Activated CD4-positive, alpha-beta T cell treated with anti-CD3 and anti-CD28 coated beads, Interleukin-2, amount 50 U/mL, for 4 hours (primary cell): Measurements from ENCODE around the gene OSMR.
"Not testable (repeated sequence)": the region's sequence is repeated elsewhere in the genome, so short reads cannot be mapped to it uniquely, and the experiment has no call there.

Experiments
- DNase-seq, 2 experiments: peaks; one replicate each; pipeline ENCODE4 v3.0.0-alpha.2; 2020

OSMR gene

DNA sequence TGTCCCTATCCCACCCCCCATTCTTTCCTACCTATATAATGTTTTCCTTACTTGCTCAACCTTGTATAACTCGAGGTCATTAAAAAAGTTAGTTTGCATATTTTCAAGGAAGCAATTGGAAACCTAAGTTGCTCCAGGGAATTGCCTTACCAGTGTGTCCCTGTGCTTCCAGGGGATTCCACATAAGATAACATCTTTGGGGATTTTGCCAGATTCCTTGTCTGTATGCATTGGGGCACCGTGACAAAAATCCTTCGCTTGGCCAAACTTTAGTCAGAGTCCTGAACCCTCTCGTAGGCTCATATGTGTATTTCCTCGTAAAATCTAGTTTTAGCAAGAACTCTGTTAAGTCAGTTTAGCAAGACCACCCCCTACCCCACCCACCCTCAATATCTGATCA lies 14.7 kb upstream of the OSMR start:
- DNase-seq: no peak

DNA sequence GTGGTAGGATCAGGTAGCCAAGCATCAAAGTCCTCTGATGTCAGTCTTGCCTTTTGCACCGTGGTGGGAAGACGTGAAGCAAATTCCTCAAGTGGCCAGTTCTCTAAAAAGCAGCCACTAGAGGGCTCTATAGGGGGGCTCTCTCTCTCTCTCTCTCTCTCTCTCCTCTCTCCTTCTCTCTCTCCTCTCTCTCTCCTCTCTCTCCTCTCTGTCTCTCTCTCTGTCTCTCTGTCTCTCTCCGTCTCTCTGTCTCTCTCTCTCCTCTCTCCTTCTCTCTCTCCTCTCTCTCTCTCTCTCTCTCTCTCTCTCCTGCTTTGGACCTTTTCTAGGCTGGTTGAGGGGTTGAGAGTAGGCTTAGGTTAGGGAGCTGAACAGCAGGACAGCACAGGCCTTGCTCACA lies 13.9 kb upstream of the OSMR start:
- no peak for DNase-seq

DNA sequence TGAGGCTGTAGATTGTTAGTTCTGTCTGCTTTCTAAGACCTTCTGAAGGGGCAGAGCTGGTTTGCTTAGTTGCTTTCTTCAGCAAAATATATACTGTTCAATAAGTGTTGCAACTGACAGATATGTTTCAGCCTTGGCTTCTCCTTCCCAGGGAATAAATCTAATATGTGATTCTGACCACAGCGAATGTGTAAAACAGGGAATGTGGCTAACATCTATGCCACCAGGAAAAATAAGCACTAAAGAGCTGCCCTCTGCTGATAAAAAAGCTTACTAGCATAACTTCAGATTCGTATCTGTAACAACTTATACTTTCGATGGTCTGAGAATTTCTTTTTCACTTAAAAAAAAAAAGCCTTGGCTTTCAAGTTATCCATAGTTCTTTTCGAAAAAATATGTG lies 13.0 kb upstream of the OSMR start:
- no peak for DNase-seq

DNA sequence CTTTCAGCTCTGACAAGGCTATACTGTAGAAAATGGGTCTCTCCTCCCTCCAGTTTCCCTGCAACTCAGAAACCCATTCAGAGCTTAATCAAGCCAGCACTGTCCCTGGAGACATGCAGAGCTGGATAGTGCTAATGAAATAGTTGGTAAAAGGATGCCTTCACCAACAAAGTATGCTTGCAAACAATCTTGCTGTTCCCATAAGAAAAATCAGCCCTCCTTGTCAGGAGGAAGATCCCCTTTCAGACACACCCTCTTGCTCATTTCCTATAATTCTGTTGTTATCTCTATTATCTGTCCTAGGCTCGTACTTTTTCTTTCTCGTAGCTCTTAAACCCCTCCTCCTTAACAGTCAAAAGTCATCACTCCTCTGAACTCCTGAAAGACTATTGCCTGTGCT lies 9.9 kb upstream of the OSMR start:
- no peak for DNase-seq

DNA sequence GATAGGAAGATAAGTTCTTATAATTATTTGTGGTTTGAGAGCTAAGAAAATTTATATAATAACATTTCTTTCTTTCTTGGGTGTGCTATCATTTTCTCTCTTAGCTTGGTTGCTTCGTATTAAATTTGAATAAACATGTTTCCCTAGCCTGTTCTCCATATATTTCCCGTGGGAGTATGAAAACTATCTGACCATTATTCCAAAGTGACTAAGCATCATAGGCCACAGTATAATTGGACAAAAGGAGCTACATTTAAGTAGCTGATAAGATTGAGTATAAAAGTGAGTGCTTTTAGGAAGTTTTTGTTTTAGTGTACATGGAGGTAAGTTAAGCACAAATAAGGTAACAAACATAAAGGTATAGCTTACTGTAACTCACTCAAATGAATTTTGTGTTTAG lies 8.4 kb upstream of the OSMR start:
- no peak for DNase-seq

DNA sequence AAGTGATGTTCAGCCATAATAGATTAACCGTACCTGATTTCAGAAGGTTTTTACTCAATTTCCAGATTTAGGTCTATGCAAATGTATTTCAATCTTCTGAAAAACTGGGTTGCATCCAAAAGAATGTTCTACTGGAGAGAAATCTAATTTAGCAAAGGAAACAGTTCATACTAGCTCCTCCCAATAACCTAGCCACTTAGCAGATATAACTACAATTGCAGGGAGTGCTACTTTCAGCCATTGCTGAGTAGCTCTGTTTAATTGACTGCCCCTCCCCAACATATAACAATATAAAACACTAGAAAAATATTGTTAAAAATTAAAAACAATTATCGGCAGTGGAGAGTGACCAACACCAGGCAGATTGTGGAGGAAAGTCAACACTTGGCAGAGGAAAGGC lies 7.9 kb upstream of the OSMR start:
- no peak for DNase-seq

DNA sequence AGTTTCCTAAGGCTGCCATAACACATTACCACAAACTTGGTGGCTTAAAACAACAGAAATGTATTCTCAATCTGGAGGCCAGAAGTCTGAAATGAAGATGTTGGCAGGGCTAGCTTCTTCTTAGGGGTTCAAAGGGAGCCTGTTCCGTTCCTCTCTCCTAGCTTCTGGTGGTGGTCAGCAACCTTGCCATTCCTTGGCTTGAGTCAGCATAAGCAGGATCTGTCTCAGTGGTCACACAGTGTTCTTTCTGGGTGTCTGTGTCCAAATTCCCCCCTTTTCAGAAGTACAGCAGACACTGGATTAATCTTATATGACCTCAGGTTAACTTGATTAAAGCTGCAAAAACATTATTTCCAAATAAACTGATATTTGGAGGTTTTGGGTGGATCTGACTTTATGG lies 2.1 kb upstream of the OSMR start:
- DNase-seq: no peak

DNA sequence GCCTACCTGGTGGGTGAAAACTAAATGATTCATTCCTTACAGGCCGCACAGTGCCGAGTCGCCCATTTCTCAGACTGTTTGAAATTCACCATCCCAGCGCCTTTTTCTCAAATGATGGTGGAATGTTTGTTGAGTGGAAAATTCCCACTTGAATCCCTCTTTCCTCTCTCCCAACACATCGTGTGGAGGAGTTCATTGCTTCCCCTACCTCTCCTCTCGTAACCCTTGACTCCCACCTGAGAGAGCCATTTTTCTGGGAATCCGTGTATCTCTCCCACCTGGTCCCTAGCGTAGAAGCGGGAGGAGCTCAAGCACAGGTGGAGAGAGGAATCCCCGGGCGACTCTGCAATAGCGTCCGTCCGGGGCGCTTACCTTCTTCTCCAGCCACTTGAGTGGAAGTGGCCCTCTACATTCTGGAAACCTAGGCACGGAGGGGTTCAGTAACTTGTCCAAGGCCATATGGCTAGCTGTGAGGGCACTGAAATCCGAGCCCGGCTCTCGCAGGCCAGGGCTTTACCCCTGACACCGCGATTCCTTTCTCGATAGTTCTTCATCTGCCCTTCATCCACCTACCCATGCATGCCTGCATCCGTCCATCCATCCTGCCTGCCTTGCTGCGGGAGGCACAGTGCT lies 683 bp downstream of the OSMR start:
- DNase-seq: no peak

DNA sequence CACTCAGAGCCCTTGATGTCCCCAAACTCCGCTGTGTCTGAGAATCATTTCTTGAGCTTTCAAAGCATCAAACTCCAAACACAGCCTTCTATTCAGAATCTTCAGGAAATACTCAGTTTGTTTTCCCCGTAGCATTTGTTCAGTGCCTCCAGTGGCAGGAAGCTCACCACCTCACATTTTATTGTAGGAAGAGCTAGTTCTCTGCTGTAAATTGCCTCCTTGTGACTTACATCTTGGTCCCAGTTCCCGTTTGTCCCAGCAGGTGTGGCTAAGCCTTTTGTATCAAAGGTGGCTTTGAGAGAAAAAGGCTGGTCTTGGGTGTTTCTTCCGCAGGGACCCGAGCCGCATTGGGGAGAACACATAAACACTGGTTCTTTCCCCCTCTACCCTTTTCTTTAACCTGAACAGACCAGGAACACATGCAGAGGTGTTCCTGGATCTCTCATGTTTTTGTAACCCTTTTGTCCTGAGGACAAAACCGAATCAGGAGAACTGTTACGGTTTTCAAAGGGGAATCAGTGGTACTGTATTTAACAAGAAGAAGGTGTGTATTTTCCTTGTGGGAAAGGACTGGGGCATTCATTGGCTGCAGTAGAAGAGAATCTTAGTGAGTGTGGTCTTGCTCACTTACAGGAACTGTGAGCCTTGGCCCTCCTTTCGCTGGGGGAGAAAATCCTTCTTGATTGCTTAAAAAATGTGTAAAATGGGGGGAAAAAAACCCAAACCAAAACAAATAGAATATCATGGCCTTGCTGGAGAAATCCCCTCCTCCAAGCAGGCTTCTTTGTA lies 1.9 kb downstream of the OSMR start:
- no peak for DNase-seq

DNA sequence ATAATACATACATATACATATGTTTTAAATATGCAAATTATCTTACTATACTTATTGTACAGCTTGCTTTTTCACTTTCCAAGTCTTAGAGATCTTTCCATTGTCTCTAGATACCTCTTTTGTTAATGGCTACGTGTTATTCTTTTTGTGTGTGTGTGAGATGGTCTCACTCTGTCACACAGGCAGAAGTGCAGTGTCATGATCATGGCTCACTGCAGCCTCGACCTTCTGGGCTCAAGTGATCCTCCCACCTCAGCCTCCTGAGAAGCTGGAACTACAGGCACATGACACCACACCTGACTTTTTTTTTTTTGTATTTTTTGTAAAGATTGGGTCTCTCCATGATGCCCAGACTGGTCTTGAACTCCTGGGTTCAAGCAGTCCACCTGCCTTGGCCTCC lies 2.8 kb downstream of the OSMR start:
- DNase-seq: no peak

DNA sequence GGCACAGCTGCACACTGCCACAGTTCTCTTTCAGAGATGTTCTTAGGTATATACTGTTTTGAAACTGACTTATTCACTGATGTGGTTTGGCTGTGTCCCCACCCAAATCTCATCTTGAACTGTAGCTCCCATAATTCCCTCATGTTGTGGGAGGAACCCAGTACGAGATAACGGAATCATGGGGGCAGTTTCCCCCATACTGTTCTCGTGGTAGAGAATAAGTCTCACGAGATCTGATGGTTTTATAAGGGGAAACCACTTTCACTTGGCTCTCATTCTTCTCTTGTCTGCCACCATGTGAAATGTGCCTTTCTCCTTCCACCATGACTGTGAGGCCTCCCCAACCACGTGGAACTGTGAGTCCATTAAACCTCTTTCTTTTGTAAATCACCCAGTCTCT lies 5.8 kb downstream of the OSMR start:
- not testable (repeated sequence) for DNase-seq

DNA sequence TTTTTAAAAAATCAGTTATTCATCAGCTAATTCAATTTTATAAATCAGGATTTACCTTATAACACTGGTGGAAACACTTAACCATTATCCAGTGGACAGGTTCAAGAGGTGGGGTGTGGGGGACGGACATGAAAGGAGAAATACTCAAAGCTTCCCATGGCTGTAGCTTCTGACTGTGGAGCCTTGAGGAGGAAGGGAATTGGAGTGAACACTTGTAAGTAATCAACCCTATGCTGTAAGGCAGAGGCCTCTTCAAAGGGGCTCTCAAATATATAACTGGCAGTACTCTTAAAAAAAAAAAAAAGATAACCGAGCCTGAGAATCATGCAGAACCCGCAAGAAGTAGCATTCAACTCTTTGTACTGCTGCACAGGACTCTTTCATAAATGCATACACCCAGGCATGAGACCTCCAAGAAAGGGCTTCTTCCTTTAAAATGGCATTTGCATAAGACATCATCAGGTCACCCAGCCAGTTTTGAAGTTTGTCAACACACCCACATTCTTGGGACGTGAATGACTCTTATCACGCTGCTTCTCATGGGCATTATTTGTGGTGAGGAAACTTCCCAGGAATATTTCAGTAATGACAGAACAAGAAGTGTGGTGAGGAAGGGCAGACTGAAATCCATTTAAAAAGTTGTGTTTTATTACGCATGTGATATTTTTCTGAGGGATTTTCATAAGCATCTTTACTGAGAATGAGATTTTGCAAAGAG lies 8.1 kb downstream of the OSMR start:
- DNase-seq: no peak

DNA sequence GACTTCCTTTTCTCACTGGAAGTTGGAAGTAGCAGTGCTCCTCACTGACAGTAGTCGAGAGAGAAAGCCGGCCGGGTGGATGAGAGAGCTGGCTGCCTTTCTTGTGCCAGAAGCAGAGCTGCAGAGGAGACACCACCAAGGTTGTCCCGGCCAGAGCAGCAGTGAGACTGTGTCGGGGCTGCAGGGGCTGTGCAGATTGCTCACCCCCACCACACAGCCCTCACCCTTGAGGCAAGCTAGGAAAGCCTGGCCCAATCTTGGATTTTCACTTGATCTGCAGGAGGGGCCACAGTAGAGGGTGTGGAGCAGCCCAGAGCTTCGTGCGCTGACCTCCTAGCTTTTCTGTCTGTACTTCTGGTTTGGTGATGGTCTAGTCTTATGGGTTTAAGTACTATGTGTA lies 9.1 kb downstream of the OSMR start:
- no peak for DNase-seq

DNA sequence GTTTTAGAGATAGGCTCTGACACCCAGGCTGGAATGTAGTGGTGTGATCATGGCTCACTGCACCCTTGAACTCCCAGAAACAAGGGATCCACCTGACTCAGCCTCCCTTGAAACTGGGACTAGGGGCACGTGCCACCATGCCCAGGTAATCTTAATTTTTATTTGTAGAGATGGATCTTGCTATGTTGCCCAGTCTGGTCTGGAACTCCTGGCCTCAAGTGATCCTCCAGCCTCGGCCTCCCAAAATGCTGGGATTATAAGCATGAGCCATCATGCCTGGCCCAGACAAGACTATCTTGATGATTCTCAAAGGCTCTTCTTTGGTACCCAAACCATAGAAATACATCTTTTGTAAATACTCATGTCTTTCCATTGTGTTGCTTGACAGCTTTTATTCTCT lies 10.8 kb downstream of the OSMR start:
- DNase-seq: no peak

DNA sequence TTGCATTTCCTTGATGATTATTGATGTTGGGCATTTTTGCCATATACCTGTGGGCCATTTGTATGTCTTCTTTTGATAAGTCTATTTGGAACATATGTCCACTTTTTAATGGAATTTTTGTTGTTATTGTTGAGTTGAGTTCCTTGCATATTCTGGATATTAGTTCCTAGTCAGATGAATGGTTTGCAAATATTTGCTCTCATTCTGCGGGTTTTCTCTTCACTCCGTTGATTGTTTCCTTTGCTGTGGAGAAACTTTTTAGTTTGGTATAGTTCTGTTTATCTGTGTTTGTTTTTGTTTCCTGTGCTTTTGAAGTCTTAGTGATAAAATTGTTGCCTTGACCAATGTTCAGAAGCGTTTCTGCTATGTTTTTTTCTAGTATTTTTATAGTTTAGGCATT lies 13.0 kb downstream of the OSMR start:
- no peak for DNase-seq

DNA sequence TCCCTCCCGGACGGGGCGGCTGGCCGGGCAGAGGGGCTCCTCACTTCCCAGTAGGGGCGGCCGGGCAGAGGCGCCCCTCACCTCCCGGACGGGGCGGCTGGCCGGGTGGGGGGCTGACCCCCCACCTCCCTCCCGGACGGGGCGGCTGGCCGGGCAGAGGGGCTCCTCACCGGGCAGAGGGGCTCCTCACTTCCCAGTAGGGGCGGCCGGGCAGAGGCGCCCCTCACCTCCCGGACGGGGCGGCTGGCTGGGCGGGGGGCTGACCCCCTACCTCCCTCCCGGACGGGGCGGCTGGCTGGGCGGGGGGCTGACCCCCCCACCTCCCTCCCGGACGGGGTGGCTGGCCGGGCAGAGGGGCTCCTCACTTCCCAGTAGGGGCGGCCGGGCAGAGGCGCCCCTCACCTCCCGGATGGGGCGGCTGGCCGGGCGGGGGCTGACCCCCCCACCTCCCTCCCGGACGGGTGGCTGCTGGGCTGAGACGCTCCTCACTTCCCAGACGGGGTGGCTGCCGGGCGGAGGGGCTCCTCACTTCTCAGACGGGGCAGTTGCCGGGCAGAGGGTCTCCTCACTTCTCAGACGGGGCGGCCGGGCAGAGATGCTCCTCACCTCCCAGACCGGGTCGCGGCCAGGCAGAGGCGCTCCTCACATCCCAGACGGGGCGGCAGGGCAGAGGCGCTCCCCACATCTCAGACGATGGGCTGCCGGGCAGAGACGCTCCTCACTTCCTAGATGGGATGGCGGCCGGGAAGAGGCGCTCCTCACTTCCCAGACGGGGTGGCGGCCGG lies 16.4 kb downstream of the OSMR start:
- not testable (repeated sequence) for DNase-seq

DNA sequence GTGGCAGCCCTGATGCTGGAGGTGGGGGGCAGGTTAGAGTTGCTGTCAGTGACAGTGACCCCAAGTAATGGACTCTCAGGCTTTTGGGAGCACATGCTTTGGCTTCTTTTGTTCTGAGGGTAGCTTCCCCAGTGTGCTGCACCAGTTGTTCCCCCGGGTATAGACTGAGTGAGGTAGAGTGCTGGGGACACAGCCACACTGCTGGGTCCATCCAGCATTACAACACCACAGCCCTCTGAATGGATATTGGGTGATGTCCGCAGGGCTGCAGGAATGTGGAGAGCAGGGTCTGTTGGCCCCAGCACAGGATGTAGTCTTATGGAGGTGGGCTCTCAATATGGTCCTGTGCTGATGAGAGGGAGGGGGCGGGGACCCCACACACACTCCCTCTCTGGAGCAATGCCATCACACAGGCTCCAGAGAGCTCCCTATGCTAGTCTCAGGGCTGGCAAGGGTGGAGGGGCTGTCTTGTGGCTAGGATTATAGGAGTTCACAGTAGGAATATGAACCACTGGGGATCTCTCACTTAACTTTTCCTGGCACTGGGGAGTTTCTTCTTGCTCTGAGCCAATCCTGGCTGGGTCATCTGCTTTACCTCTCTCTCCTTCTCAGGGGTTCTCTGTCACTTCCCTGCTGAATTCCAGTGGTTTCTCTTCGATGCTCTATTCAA lies 20.7 kb downstream of the OSMR start:
- DNase-seq: no peak

DNA sequence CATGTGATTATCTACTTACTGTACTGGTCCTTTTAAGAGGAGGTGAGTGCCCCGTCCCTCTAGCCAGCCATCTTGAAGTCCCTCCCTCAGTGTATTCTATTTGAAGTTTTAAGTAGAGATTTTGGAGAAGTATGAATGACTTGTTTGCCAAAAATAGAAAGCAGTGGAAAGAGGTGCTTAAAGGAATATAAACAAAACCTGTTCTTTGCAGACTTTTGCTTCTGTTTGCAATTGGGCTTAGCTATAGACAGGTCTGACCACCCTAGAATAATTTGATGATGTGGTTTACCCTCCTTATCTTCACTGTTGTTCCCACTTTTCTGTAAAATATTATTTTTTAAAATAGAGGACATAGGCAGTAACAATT lies 21.2 kb downstream of the OSMR start:
- DNase-seq: no peak

DNA sequence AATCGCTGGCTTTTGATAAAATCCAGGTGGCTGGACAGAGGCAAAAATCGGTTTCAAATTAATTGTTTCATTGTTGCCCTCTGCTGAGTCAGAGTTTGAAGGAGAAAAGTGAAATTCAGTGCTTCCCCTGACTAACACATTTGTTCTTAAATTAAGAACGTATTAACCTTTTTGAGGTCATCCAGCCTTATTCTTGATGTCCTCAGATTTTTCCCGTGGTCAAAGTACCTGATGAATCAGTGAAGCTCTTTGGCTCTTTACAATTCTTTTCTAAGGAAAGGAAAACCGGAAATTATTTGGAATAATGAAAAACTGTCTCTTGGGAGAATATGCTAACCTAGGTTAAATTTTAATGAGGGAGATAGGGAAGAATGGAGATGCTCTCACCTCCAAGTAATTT lies 21.6 kb downstream of the OSMR start:
- no peak for DNase-seq

DNA sequence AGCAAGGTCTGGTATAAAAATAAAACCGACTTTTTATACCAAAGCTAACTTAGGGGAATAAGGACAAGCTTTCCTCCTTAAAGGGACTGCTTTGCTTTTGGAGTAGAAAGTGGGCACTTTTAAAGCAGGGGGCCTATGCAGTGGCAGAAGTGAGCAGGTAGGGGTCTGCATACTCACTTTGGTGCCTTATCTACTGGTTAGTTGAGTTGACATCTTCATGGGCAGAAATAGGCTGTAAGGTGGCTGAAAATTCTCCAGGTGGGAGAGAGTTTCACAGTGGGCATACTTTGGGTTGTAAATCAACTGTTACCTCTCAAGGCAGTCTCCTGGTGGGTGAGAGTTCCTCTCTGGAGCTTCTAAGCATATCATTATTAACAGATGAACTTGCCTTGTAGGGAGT lies 24.8 kb downstream of the OSMR start:
- no peak for DNase-seq

DNA sequence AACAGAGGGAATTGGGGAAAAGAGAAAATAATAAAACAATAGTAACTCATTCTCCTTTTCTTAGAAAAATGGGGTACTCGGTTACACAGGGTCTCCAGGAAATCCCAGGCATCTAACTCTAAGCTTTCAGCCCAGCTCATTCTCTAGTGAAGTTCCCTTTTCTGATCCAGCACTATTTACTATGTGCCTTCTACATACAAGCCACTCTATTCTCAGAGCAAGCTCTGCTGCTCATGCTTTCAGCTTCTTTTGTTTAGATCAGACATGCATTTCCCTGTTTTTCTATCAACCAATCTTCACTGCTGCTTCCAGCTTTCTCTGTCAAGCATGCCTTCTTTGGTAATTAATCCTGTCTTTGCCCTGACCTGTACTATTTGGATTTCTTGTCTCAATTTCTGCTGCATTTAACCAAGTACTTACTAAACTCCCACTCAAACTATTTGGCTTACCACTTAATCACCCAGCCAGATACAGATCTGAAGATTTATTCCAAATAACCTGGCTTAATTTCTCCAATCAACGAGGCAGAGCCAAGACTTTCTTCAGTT lies 25.3 kb downstream of the OSMR start:
- no peak for DNase-seq

DNA sequence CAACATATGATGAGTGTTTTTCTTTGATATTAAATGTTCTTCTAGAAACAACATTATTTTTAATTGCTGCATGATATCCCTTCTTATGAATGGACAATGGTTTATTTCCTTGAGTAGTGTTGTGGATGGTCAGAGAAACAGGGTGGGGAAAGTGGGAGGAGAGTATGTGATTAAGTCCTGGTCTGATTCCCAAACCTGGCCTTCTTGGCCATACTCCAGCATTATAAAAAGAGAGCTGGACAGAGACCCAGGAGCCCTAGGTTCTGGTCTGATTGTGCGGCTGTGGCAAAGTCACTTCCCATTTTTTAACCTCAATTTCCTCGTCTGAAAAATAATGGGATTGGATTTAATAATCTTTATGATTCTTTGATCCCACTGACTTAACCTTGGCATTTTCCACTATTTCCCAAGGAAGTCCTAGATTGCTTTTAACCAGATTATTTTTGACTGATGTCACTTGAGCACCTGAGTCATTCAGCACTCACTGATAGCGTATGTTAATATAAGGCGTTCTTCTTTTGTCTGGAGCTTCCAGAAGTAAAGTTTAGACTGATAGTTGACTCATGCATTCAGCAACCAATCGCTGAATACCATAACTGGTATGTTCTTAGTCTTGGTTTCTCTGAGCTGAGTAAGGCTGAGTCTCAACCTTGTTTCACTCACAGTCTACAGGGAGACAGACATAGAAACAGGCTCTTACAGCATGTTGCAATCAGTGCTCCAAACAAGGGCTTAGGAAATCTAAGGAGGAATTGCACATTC lies 26.2 kb downstream of the OSMR start:
- DNase-seq: no peak
